ENCODE data around the gene CFAP54.

The CFAP54 gene

GRCh38 chr12:96846293-96846692, 356.9 kb downstream of the CFAP54 start:
- H3K4me3 ChIP-seq (replicated peaks; ENCODE audit: low read depth, low read length) = no peak overlapping the region

GRCh38 chr12:96850676-96851075, 361.3 kb downstream of the CFAP54 start:
- DNase-seq (ENCODE audit: extremely low read depth, insufficient read length) = no peak
- no peaks in the 10 kb centered on the region for H3K27me3 ChIP-seq (replicated peaks; ENCODE audit: control insufficient read depth, insufficient read depth, low read length)
- no peak overlapping the region for H3K4me3 ChIP-seq (replicated peaks; ENCODE audit: low read depth, low read length)
- H3K36me3 ChIP-seq (ENCODE audit: control insufficient read depth, insufficient read depth, low read length) = no peaks in the 10 kb centered on the region
- TF ChIP-seq, protein P1, sequence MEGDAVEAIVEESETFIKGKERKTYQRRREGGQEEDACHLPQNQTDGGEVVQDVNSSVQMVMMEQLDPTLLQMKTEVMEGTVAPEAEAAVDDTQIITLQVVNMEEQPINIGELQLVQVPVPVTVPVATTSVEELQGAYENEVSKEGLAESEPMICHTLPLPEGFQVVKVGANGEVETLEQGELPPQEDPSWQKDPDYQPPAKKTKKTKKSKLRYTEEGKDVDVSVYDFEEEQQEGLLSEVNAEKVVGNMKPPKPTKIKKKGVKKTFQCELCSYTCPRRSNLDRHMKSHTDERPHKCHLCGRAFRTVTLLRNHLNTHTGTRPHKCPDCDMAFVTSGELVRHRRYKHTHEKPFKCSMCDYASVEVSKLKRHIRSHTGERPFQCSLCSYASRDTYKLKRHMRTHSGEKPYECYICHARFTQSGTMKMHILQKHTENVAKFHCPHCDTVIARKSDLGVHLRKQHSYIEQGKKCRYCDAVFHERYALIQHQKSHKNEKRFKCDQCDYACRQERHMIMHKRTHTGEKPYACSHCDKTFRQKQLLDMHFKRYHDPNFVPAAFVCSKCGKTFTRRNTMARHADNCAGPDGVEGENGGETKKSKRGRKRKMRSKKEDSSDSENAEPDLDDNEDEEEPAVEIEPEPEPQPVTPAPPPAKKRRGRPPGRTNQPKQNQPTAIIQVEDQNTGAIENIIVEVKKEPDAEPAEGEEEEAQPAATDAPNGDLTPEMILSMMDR (IDR thresholded peaks at IDR 0.05; ENCODE audit: insufficient read depth, low read length, poor library complexity, severe bottlenecking) = no peak

More at GRCh38 chr12:96846293-96846692, 356.9 kb downstream of the CFAP54 start:
- Histone ChIP-seq H3K27me3 (replicated peaks; ENCODE audit: control insufficient read depth, insufficient read depth, low read length) (no peaks in the 10 kb centered on the region), H3K36me3 (ENCODE audit: control insufficient read depth, insufficient read depth, low read length) (no peaks in the 10 kb centered on the region)
- TF ChIP-seq, protein P1 (IDR thresholded peaks at IDR 0.05; ENCODE audit: insufficient read depth, low read length, poor library complexity, severe bottlenecking) = no peak
- no peak for DNase-seq (ENCODE audit: extremely low read depth, insufficient read length)

- H3K27me3 ChIP-seq (replicated peaks; ENCODE audit: control insufficient read depth, insufficient read depth, low read length) = no peaks in the 10 kb centered on the region
- no peak overlapping the region for H3K4me3 ChIP-seq (replicated peaks; ENCODE audit: low read depth, low read length)
- H3K36me3 ChIP-seq (ENCODE audit: control insufficient read depth, insufficient read depth, low read length) = no peaks in the 10 kb centered on the region
- no peak for DNase-seq (ENCODE audit: extremely low read depth, insufficient read length)
- TF ChIP-seq, protein P1 (IDR thresholded peaks at IDR 0.05; ENCODE audit: insufficient read depth, low read length, poor library complexity, severe bottlenecking) = no peak
Measured at GRCh38 chr12:96858162-96858561, 368.8 kb downstream of the CFAP54 start.

DNA sequence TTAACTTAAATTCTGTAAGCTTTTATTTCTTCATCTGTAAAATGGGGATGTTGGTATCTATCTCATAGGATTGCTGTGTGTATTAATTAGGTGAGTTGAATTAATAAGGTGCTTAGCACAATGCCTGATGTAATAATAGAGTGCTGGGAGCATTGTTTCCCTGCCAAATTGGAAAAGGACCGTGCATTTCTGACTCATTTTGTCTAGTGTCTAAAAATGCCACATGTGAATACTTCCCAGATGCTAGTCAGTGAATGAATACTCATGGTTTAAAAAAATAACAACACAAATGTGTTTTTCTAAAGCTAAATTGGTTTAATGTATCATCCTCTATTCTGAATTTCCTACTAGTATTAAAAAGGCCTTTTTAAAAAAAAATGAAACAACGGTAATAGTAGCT, 372.3 kb downstream of the CFAP54 start:
- DNase-seq (ENCODE audit: extremely low read depth, insufficient read length) = no peak
- TF ChIP-seq, protein P1 (IDR thresholded peaks at IDR 0.05; ENCODE audit: insufficient read depth, low read length, poor library complexity, severe bottlenecking) = no peak
- Histone ChIP-seq H3K4me3 (replicated peaks; ENCODE audit: low read depth, low read length) (no peak overlapping the region), H3K27me3 (replicated peaks; ENCODE audit: control insufficient read depth, insufficient read depth, low read length) (no peaks in the 10 kb centered on the region), H3K36me3 (ENCODE audit: control insufficient read depth, insufficient read depth, low read length) (no peaks in the 10 kb centered on the region)

GRCh38 chr12:96862326-96862725, 372.9 kb downstream of the CFAP54 start:
- H3K36me3 ChIP-seq (ENCODE audit: control insufficient read depth, insufficient read depth, low read length) = no peaks in the 10 kb centered on the region
- TF ChIP-seq, protein P1 (IDR thresholded peaks at IDR 0.05; ENCODE audit: insufficient read depth, low read length, poor library complexity, severe bottlenecking) = no peak
- DNase-seq (ENCODE audit: extremely low read depth, insufficient read length) = no peak
- H3K4me3 ChIP-seq (replicated peaks; ENCODE audit: low read depth, low read length) = no peak overlapping the region
- H3K27me3 ChIP-seq (replicated peaks; ENCODE audit: control insufficient read depth, insufficient read depth, low read length) = no peaks in the 10 kb centered on the region

DNA sequence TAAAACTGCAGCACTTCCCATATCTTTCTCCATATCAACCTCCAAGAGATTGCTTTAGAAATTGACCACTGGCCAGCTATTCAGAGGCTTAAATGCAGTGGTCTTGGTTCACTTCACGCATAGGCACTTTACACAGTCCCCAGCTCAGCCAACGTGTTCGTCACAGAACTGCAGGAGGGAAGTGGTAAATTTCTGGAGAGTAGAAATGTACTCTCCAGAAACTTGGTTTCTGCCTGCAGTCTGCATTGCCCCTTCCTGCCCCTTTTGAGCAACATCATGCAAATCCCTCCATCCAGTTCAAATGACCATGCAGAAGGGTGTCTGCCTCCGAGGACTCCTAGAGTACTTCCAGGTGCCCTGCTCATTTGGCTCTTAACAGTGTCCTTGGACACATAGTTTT, 375.0 kb downstream of the CFAP54 start:
- DNase-seq (ENCODE audit: extremely low read depth, insufficient read length) = no peak
- H3K4me3 ChIP-seq (replicated peaks; ENCODE audit: low read depth, low read length) = no peak overlapping the region
- no peaks in the 10 kb centered on the region for H3K36me3 ChIP-seq (ENCODE audit: control insufficient read depth, insufficient read depth, low read length)
- no peaks in the 10 kb centered on the region for H3K27me3 ChIP-seq (replicated peaks; ENCODE audit: control insufficient read depth, insufficient read depth, low read length)
- TF ChIP-seq, protein P1 (IDR thresholded peaks at IDR 0.05; ENCODE audit: insufficient read depth, low read length, poor library complexity, severe bottlenecking) = no peak

Data from GM06990 (cell line).